Common myeloid progenitor, CD34-positive (primary cell): ENCODE measurements around the gene FBXO45.
"Not testable (repeated sequence)": the region's sequence is repeated elsewhere in the genome, so short reads cannot be mapped to it uniquely, and the experiment has no call there.

ENCODE experiments used
- CTCF ChIA-PET: fragments of 350-600 bp; sonication (Branson Sonifier 250); formaldehyde crosslinking; loops from one replicate; lab custom pipeline; 2021; ENCODE audit warnings: antibody characterized with exemption; lab: Charles Lee
- POLR2A ChIA-PET: fragments of 350-600 bp; sonication (Branson Sonifier 250); formaldehyde crosslinking; loops from one replicate; lab custom pipeline; 2021; ENCODE audit warnings: antibody characterized with exemption; lab: Charles Lee
- DNase-seq, 3 donors: peaks; one replicate each; pipeline versions ENCODE4 v3.0.0 to v3.0.0-alpha.2; 2013
- H3K27ac ChIP-seq, 2 experiments: 1 replicate in 1 of 2; 2 replicates in 1 of 2; pipeline ENCODE4 v1.7.0; 2013; ENCODE audit warnings: inconsistent platforms in 2 of 2, low read length in 2 of 2, mild to moderate bottlenecking in 2 of 2, low read depth in 1 of 2, moderate library complexity in 1 of 2; ENCODE audit not compliant: severe bottlenecking in 2 of 2, insufficient read depth in 1 of 2, poor library complexity in 1 of 2
- H3K27me3 ChIP-seq, 5 experiments: replicated peaks in 2 of 5; 1 replicate in 3 of 5; 2 replicates in 2 of 5; pipeline versions ENCODE4 v1.6.1 to v1.7.0; 2013; ENCODE audit warnings: low read length in 4 of 5, mild to moderate bottlenecking in 2 of 5, moderate library complexity in 2 of 5, inconsistent platforms in 1 of 5; ENCODE audit not compliant: insufficient read depth in 5 of 5, control insufficient read depth in 4 of 5
- H3K36me3 ChIP-seq, 4 experiments: 1 replicate in 2 of 4; 2 replicates in 2 of 4; pipeline versions ENCODE4 v1.6.1 to v1.7.0; 2013; ENCODE audit warnings: low read length in 3 of 4, control low read depth in 1 of 4, mild to moderate bottlenecking in 1 of 4; ENCODE audit not compliant: control insufficient read depth in 4 of 4, insufficient read depth in 4 of 4
- H3K4me1 ChIP-seq, 4 experiments: 1 replicate in 3 of 4; 2 replicates in 1 of 4; pipeline versions ENCODE4 v1.6.1 to v1.7.1; 2013; ENCODE audit warnings: low read length in 3 of 4, mild to moderate bottlenecking in 3 of 4, control low read depth in 1 of 4, inconsistent platforms in 1 of 4, moderate library complexity in 1 of 4; ENCODE audit not compliant: control insufficient read depth in 4 of 4, insufficient read depth in 4 of 4; ENCODE audit errors: control extremely low read depth in 1 of 4
- H3K4me3 ChIP-seq, 7 experiments: 1 replicate in 4 of 7; 2 replicates in 3 of 7; pipeline versions ENCODE4 v1.5.1 to v1.7.0; 2013; ENCODE audit warnings: mild to moderate bottlenecking in 7 of 7, low read length in 6 of 7, moderate library complexity in 6 of 7, inconsistent platforms in 2 of 7, low read depth in 2 of 7, control low read depth in 1 of 7; ENCODE audit not compliant: insufficient read depth in 4 of 7, control insufficient read depth in 1 of 7; ENCODE audit errors: extremely low read depth in 1 of 7
- H3K9me3 ChIP-seq, 5 experiments: 1 replicate in 4 of 5; 2 replicates in 1 of 5; pipeline versions ENCODE4 v1.6.1 to v1.7.1; 2013; ENCODE audit warnings: low read length in 4 of 5, mild to moderate bottlenecking in 2 of 5, inconsistent platforms in 1 of 5, low read depth in 1 of 5, moderate library complexity in 1 of 5; ENCODE audit not compliant: control insufficient read depth in 4 of 5, insufficient read depth in 2 of 5; ENCODE audit errors: control extremely low read depth in 1 of 5
- WGBS: methylation state at CpG from one replicate; pipeline ENCODE4 v1.1.5; 2013; ENCODE audit not compliant: insufficient coverage; 5-methylcytosine and 5-hydroxymethylcytosine counted together

Gene FBXO45

GRCh38 chr3:196544491-196544992, 23.9 kb upstream of the FBXO45 start:
- Histone ChIP-seq H3K27ac (no peak overlapping the region), H3K36me3 (no peaks in the 10 kb centered on the region), H3K4me3 (no peak overlapping the region), H3K4me1 (no peaks in the 10 kb centered on the region), H3K27me3 (no peaks in the 10 kb centered on the region), H3K9me3 (peaks cover 0 to 6% (median 6%) of the 10 kb centered on the region in 5 experiments)
- no peak for DNase-seq
- POLR2A ChIA-PET = no interaction called here
- 100% methylated on average over 2 of the region's 2 CpGs for WGBS
- CTCF ChIA-PET = interaction anchor here (1.4 kb wide), 1 partner anchor 22 kb away, joined by 4 read pairs; no protein-coding TSS in a partner anchor

DNA sequence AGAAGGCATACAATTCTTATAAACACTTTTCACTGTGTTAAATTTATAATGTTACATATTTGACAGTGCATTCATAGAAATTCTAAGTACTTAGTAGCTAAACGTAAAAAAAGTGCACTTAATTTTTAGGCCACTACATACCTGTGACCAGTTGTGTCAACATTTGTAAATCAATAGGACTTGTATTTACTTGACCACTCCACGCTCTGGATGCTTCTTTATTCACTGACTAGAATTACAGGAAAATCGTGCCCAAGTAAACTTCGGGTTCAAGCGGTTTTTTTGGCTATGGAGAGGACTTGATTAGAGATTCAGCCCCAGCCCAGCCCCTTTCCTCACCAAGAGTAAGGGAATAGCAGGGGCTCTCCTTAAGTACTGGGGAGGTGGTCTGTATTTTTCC, 21.9 kb upstream of the FBXO45 start:
- Histone ChIP-seq H3K27me3 (no peaks in the 10 kb centered on the region), H3K36me3 (no peaks in the 10 kb centered on the region), H3K4me3 (no peak overlapping the region), H3K4me1 (no peaks in the 10 kb centered on the region), H3K27ac (no peak overlapping the region), H3K9me3 (peaks cover 0 to 14% (median 12%) of the 10 kb centered on the region in 5 experiments)
- POLR2A ChIA-PET = no interaction called here
- 96% methylated on average over 4 of the region's 5 CpGs for WGBS
- CTCF ChIA-PET = interaction anchor here (1.6 to 3.5 kb wide), 3 partner anchors 9 to 18 kb away, joined by 3 to 12 read pairs (median 9); no protein-coding TSS in a partner anchor
- DNase-seq = no peak

DNA sequence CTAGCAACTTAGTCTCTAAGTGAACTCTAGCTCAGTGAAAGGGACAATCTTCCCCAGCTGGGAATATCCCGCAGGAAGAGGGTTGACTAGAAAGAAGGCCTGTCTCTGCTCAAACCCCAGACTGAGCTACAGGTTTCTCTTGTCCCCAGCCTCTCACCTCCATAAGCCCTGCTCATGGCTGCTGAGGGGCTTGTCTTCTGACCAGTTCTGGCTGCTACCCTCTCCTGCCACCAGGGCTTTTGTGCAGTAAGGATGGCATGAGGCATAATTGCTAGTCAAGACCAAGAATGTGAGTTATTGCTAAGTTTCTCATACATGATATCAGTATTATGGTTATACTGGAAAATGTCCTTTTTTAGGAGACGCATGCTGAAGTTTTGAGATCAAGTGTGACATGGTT, 21.4 kb upstream of the FBXO45 start:
- DNase-seq = no peak
- Histone ChIP-seq H3K27ac (no peak overlapping the region), H3K4me3 (no peak overlapping the region), H3K36me3 (no peaks in the 10 kb centered on the region), H3K9me3 (peaks cover 0 to 14% (median 12%) of the 10 kb centered on the region in 5 experiments), H3K27me3 (no peaks in the 10 kb centered on the region), H3K4me1 (no peaks in the 10 kb centered on the region)
- POLR2A ChIA-PET = no interaction called here
- WGBS = 100% methylated on average over 2 of the region's 2 CpGs
- CTCF ChIA-PET = interaction anchor here (1.6 to 3.5 kb wide), 3 partner anchors 8 to 18 kb away, joined by 3 to 12 read pairs (median 9); no protein-coding TSS in a partner anchor

DNA sequence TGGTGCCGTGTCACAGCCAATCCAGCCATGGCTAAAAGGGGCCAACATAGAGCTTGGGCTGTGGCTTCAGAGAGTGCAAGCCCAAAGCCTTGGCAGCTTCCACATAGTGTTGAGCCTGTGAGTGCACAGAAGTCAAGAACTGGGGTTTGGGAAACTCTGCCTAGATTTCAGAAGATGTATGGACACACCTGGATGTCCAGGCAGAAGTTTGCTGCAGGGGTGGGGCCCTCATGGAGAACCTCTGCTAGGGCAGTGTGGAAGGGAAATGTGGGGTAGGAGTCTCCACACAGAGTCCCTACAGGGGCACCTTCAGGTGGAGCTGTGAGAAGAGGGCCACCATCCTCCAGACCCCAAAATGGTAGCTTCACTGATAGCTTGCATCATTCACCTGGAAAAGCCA, 19.1 kb upstream of the FBXO45 start:
- POLR2A ChIA-PET, H3K36me3 ChIP-seq, H3K4me3 ChIP-seq, H3K27ac ChIP-seq, H3K27me3 ChIP-seq, DNase-seq: not testable (repeated sequence)
- H3K4me1 ChIP-seq = peaks cover 4 to 14% (median 7%) of the 10 kb centered on the region in 4 experiments
- WGBS = 100% methylated on average over 1 of the region's 1 CpG
- CTCF ChIA-PET = interaction anchor here (1.5 to 3.5 kb wide), 2 partner anchors 10 to 14 kb away, joined by 3 to 12 read pairs; no protein-coding TSS in a partner anchor
- H3K9me3 ChIP-seq = peaks cover 0 to 14% (median 12%) of the 10 kb centered on the region in 5 experiments

DNA sequence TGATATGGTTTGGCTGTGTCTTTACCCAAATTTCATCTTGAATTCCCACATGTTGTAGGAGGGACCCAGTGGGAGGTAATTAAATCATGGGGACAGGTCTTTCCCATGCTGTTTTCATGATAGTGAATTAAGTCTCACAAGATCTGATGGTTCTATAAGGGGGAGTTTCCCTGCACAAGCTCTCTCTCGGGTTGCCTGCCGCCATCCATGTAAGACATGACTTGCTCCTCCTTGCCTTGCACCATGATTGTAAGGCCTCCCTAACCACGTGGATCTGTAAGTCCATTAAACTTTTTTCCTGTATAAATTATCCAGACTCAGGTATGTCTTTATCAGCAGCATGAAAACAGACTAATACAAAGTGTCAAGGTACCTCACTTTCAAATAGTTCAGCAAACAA, 18.3 kb upstream of the FBXO45 start:
- CTCF ChIA-PET = interaction anchor here (1.5 kb wide), 1 partner anchor 11 kb away, joined by 3 read pairs; no protein-coding TSS in a partner anchor

GRCh38 chr3:196552253-196552652, 16.2 kb upstream of the FBXO45 start:
- DNase-seq = no peak
- H3K36me3 ChIP-seq = no peaks in the 10 kb centered on the region
- no peak overlapping the region for H3K27ac ChIP-seq
- CTCF ChIA-PET = no interaction called here
- H3K27me3 ChIP-seq = no peaks in the 10 kb centered on the region
- no CpG with 5 or more reads among the region's 5 CpGs for WGBS
- POLR2A ChIA-PET = no interaction called here
- no peak overlapping the region for H3K4me3 ChIP-seq
- H3K9me3 ChIP-seq = peaks cover 0 to 14% (median 12%) of the 10 kb centered on the region in 5 experiments
- peaks cover 9 to 32% (median 14%) of the 10 kb centered on the region in 4 experiments for H3K4me1 ChIP-seq

More for the DNA sequence above, 18.3 kb upstream of the FBXO45 start:
- DNase-seq, POLR2A ChIA-PET, H3K27ac ChIP-seq, H3K27me3 ChIP-seq, H3K36me3 ChIP-seq, H3K4me3 ChIP-seq: not testable (repeated sequence)
- Histone ChIP-seq H3K4me1 (peaks cover 8 to 22% (median 13%) of the 10 kb centered on the region in 4 experiments), H3K9me3 (peaks cover 0 to 14% (median 12%) of the 10 kb centered on the region in 5 experiments)
- WGBS = 83% methylated on average over 3 of the region's 3 CpGs

GRCh38 chr3:196553551-196553950, 14.9 kb upstream of the FBXO45 start:
- Histone ChIP-seq H3K9me3 (peaks cover 0 to 14% (median 12%) of the 10 kb centered on the region in 5 experiments), H3K36me3 (no peaks in the 10 kb centered on the region), H3K4me3 (no peak overlapping the region), H3K27ac (peak overlapping the region in 1 of 2 experiments; percentile 45), H3K27me3 (no peaks in the 10 kb centered on the region), H3K4me1 (peaks cover 9 to 32% (median 14%) of the 10 kb centered on the region in 4 experiments)
- ChIA-PET CTCF (interaction anchor here (0.6 to 4.6 kb wide), 6 partner anchors 15 to 397 kb away, joined by 3 to 20 read pairs (median 5); no protein-coding TSS in a partner anchor), POLR2A (interaction anchor here (0.7 kb wide), 1 partner anchor 25 kb away, joined by 5 read pairs; no protein-coding TSS in a partner anchor)
- WGBS = 93% methylated on average over 9 of the region's 9 CpGs
- DNase-seq = no peak
